IPS-20b (cell line): ENCODE results near the gene C5orf34.
A peak's percentile ranks its signal among the peaks of the same experiment; 100 is the strongest.
"Not testable (repeated sequence)": the region's sequence is repeated elsewhere in the genome, so short reads cannot be mapped to it uniquely, and the experiment has no call there.

Source experiments
- H3K27ac ChIP-seq: one replicate; pipeline ENCODE4 v1.5.1; 2013; ENCODE audit warnings: low read length
- H3K27me3 ChIP-seq: 2 replicates; pipeline ENCODE4 v1.6.1; 2013; ENCODE audit warnings: mild to moderate bottlenecking, low read length, inconsistent platforms; ENCODE audit not compliant: insufficient read depth
- H3K36me3 ChIP-seq: 2 replicates; pipeline ENCODE4 v1.6.1; 2013; ENCODE audit warnings: low read depth, mild to moderate bottlenecking, inconsistent platforms, low read length, moderate library complexity; ENCODE audit not compliant: insufficient read depth
- H3K4me1 ChIP-seq: 2 replicates; pipeline ENCODE4 v1.6.1; 2013; ENCODE audit warnings: mild to moderate bottlenecking, control low read depth, inconsistent platforms, low read length, moderate library complexity; ENCODE audit not compliant: insufficient read depth
- H3K4me3 ChIP-seq: 2 replicates; pipeline ENCODE4 v1.5.1; 2013; ENCODE audit warnings: mild to moderate bottlenecking, low read length, inconsistent platforms
- H3K9ac ChIP-seq: 2 replicates; pipeline ENCODE4 v1.6.1; 2013; ENCODE audit warnings: low read depth, mild to moderate bottlenecking, inconsistent platforms, low read length, moderate library complexity
- H3K9me3 ChIP-seq: 2 replicates; pipeline ENCODE4 v1.6.1; 2013; ENCODE audit warnings: mild to moderate bottlenecking, low read depth, low read length, inconsistent platforms; ENCODE audit not compliant: insufficient read depth

The C5orf34 gene, protein sequence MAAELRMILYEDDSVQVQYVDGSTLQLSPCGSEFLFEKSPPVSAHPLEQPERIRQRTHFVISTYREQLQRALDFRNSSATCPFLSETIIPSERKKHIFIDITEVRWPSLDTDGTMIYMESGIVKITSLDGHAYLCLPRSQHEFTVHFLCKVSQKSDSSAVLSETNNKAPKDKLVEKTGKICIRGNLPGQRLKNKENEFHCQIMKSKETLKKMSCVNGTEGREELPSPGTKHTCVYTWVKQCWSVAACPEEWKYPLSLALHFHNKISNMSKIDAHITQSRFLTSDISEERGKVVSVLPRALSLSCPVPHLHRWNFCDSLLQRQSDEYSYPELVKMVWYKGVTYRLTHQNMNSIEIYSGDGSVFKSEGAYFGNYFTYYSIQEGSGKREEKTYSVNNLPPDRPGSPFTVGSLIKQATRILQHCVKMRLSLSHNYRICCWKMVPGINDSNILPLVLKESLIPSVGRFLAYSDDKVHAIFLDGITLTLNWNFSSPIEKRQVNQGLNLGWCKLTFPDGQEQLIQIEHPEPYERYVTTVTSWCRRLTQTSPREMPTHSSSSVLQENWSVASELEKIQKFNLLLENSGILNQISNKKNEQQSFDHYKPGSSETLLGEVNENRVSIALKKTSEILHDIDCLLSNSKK

DNA sequence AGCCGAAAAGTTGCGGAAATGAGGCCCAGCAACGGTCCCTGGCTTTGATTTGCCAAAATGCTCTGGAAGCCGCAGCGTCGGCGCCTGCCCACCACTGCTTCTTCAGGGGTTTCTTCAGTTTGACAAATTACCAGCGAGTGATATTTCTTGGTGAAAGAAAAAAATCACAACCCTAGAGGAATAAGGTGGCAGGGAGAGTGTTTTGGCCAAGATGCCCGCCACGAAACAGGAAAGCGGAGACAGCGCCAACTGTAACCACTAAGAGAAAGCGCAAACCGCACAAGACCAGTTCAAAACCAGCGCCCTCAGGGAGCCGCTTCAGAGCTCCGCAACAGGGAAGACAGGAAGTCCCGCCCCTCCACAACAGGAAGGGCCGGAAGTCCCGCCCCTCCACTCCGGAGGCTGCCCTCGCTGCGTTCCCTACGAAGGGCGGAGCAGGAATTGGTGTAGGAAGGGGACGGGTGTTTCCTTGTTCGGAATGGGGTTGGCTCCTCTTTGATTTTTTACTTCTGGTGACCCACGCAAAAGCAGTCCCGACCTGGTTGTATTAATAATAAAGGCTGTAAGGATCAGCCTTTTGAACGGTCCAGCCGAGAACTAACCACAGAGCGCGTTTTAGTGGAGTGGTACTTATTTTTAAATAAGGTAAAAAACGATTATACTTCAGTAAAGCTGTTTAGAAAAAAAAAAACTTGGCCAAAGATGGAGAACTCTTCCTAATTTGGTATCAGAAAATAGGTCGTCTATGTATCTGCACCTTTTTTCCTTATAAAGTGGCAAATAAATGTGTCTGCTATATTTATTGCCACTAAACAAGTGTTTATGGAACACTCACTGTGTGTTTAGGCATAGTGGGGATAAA is at the start of gene C5orf34:
Gene C5orf34, minus strand, starts transcription at position 333 of the 862 bp plus-strand sequence. CDS start 5,809 bp downstream, outside the sequence.
- no peaks in the 10 kb centered on the region for H3K36me3 ChIP-seq
- H3K4me3 ChIP-seq: peak within 1 kb of the TSS; percentile 95
- peaks cover 9% of the 10 kb centered on the region; the same call in 1 of the 2 replicates for H3K4me1 ChIP-seq
- no peaks in the 10 kb centered on the region for H3K27me3 ChIP-seq
- peak within 1 kb of the TSS; percentile 91 for H3K27ac ChIP-seq
- no peaks in the 10 kb centered on the region for H3K9me3 ChIP-seq
- H3K9ac ChIP-seq: peak within 1 kb of the TSS; percentile 97

DNA sequence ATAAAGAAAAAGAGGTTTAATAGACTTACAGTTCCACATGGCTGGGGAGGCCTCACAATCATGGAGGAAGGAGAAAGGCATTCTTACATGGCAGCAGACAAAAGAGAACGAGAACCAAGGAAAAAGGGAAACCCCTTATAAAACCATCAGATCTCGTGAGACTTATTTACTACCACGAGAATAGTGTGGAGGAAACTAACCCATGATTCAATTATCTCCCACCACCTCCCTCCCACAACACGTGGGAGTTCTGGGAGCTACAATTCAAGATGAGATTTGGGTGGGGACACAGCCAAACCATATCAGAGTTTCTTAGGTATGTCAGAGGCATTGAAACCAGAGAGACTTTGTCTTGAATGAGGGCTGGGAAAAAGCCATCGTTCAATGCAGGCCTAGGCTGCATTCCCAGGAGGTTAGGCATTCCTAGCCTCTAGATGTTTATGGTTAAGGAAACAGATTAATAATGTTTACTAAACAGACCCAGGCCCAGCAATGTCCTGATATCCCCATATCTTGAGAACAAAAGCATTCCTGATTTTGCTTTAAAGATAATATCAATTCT is 49.4 kb upstream of the C5orf34 start:
- H3K4me3 ChIP-seq: no peak overlapping the region
- no peaks in the 10 kb centered on the region for H3K4me1 ChIP-seq
- no peaks in the 10 kb centered on the region for H3K36me3 ChIP-seq
- H3K27me3 ChIP-seq: no peaks in the 10 kb centered on the region
- no peak overlapping the region for H3K27ac ChIP-seq
- H3K9me3 ChIP-seq: no peaks in the 10 kb centered on the region
- H3K9ac ChIP-seq: no peak overlapping the region

DNA sequence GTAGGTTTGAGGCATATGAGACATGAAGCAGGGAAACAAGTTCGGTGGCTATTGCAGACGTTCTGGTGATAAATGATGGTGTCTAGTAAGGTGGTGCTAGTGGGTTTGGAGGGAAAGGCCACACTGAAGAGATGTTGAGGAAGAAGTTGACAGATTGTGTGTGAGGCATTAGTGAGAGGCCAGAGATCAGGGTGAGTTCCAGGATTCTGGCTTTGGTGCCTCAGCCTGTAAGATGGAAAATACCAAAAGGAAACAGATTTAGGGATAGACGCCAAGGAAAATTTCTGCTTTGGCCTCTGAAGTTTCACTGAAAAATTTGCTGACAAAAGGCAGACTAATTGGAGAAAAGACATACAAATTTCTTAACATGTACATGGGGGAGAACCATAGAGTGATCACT is 48.4 kb upstream of the C5orf34 start:
- Histone ChIP-seq H3K36me3 (no peaks in the 10 kb centered on the region), H3K27ac (no peak overlapping the region), H3K4me3 (no peak overlapping the region), H3K9ac (no peak overlapping the region), H3K9me3 (no peaks in the 10 kb centered on the region), H3K4me1 (no peaks in the 10 kb centered on the region), H3K27me3 (no peaks in the 10 kb centered on the region)

DNA sequence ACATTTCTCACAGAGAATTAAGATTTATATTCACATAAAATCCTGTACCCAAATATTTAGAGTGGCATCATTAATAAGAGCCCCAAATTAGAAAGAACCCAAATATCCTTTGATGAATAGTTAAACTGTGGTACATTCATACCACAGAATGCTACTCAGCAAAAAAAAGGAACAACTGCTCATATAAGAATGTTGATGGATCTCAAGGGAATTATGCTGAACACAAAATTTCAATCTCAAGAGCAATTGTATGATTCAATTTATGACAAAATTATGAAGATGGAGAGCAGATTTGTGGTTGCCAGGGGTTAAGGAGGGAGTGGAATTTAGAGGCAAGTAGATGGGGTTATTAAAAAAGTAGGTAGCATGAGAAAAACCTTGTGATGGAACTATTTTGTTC is 46.4 kb upstream of the C5orf34 start:
- H3K27ac ChIP-seq: no peak overlapping the region
- H3K4me3 ChIP-seq: no peak overlapping the region
- no peak overlapping the region for H3K9ac ChIP-seq
- H3K36me3 ChIP-seq: no peaks in the 10 kb centered on the region
- no peaks in the 10 kb centered on the region for H3K27me3 ChIP-seq
- no peaks in the 10 kb centered on the region for H3K4me1 ChIP-seq
- H3K9me3 ChIP-seq: no peaks in the 10 kb centered on the region

DNA sequence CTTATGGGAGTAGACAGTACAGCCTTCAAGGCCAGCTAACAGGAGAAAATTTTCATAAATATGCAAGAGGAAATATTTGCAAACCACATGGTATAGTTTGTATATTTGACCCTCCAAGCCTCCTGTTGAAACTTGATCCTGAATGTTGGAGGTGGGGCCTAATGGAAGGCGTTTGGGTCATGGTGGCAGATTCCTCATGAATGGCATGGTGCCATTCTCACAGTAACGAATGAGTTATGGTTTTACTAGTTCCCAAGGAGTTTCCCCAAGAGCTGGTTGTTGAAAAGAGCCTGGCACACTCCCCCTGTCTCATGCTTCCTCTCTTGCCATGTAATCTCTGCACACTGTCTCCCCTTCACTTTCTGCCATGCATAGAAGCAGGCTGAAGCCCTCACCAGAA is 45.2 kb upstream of the C5orf34 start:
- H3K9ac ChIP-seq: no peak overlapping the region
- H3K4me3 ChIP-seq: no peak overlapping the region
- no peaks in the 10 kb centered on the region for H3K27me3 ChIP-seq
- H3K36me3 ChIP-seq: peaks cover 9% of the 10 kb centered on the region; the same call in 1 of the 2 replicates
- H3K9me3 ChIP-seq: no peaks in the 10 kb centered on the region
- H3K4me1 ChIP-seq: peaks cover under 1% of the 10 kb centered on the region; the same call in 1 of the 2 replicates
- H3K27ac ChIP-seq: no peak overlapping the region

DNA sequence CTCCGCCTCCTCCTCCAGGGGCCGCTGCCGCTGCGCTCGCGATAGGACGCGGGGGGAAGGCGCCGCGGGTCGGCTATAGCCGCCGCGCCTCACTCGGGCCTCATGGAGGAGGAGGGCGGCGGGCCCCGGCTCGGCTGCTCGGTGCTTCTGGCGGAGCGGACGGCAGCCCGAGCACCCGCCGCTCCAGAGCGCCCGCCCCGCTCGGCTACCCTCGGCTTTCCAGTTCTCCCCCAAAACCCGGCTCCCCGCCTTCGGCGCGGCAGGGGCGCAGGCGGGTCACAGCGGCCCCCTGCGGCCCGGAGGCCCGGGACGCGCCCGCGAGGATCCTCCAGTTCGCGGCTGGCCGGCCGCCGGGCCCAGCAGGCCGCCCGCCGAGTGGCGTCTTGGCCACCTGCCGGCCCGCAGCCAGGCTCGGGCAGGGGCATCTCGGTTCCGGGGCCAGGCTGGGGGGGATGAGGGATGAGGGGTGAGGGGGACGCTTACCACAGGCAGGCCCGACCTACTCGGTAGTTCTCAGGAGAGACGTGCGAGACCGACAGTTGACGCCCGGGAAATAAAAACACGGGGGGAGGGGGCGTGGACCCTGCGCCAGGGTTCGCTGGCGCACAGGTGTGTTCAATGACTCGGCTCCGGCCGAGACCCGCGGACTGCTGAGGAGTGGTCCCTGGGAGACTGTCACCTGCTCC is 42.1 kb upstream of the C5orf34 start, which contains the start of gene PAIP1:
Gene PAIP1, minus strand, starts transcription at position 221 of the 686 bp plus-strand sequence. CDS start 231 bp downstream, outside the sequence.
- Histone ChIP-seq H3K4me1 (peaks cover 10% of the 10 kb centered on the region; the same call in 1 of the 2 replicates), H3K4me3 (peak within 1 kb of the TSS; percentile 100), H3K9ac (peak within 1 kb of the TSS; percentile 100), H3K9me3 (no peaks in the 10 kb centered on the region), H3K36me3 (peaks cover 40% of the 10 kb centered on the region), H3K27ac (peak within 1 kb of the TSS; percentile 87), H3K27me3 (no peaks in the 10 kb centered on the region)

DNA sequence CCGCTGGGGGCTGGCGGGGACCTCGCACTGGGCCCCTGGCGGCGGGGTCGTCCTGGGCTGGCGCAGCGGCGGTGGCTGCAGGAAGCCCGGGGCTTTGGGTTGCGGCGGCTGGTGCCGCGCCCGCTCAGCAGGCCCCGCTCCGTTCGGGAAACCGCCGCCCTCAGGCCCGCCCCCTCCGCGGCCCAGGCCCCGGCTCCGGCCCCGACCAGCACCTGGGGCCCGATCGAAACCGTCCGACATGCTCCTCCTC is 41.6 kb upstream of the C5orf34 start:
- peak overlapping the region; percentile 100; the same call in 1 of the 2 replicates for H3K4me3 ChIP-seq

DNA sequence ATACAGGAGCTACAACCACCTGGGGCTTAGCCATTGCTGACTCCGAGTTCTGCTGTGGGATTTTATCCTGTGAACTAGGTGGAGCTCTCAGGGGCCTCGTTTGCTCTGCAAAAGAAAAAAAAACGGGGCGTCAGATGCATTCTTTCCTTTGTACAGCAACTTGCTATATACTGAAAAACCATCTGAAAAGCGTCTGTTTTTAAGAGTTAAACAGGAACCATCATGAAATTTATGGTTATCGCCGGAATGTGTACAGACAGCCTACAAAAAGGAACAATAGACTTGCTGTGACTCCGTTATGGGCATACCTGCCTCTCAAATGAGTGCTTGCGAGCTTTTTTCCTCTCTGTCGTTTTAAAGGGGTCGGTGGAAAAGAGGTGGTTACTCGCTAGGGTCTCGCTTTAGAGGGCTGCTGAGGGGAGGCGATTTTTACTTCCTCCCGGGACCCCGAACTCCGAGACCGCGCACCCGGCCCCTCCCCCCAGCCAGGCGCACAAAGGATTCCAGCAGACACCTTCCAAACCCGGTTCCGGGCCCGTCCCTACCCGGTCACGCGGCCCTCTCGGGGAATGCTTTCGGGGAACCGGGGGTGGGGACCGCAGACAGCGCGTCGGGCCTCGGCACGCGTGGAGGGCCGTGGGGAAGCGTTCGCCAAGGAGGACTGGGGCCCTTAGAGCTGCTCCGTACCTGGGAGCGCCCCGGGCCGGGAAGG is 41.1 kb upstream of the C5orf34 start:
- peak overlapping the region; percentile 100 for H3K9ac ChIP-seq
- no peaks in the 10 kb centered on the region for H3K9me3 ChIP-seq
- H3K4me1 ChIP-seq: peaks cover 10% of the 10 kb centered on the region; the same call in 1 of the 2 replicates
- no peaks in the 10 kb centered on the region for H3K27me3 ChIP-seq
- peaks cover 50% of the 10 kb centered on the region for H3K36me3 ChIP-seq
- H3K27ac ChIP-seq: peak overlapping the region; percentile 87
- H3K4me3 ChIP-seq: peak overlapping the region; percentile 100

More for the DNA sequence above, 41.6 kb upstream of the C5orf34 start:
- Histone ChIP-seq H3K9ac (peak overlapping the region; percentile 100), H3K36me3 (peaks cover 45% of the 10 kb centered on the region), H3K27ac (peak overlapping the region; percentile 87)
- H3K27me3 ChIP-seq, H3K4me1 ChIP-seq, H3K9me3 ChIP-seq: not testable (repeated sequence)

DNA sequence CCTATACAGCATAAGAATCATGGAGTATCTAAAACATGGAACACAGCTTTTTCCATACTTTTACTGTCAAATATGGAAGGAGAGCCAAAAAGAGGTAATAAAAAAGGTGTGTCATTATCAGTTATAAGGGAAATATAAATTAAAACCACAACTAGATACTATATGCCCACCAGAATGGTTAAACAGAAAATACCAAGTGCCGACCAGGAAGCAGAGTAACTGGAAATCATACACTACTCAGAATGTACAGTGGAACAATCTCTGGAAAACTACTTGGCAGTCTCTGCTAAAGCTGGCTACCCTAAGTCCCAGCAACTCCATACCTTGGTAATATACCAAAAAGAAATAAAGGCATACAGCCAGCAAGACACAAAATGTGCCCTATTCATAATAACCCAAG is 39.5 kb upstream of the C5orf34 start:
- H3K4me3 ChIP-seq: peak overlapping the region; percentile 100
- H3K4me1 ChIP-seq: peaks cover 10% of the 10 kb centered on the region; the same call in 1 of the 2 replicates
- peak overlapping the region; percentile 11; the same call in 1 of the 2 replicates for H3K9ac ChIP-seq
- H3K36me3 ChIP-seq: peaks cover 64% of the 10 kb centered on the region
- H3K27me3 ChIP-seq: no peaks in the 10 kb centered on the region
- no peak overlapping the region for H3K27ac ChIP-seq
- no peaks in the 10 kb centered on the region for H3K9me3 ChIP-seq

DNA sequence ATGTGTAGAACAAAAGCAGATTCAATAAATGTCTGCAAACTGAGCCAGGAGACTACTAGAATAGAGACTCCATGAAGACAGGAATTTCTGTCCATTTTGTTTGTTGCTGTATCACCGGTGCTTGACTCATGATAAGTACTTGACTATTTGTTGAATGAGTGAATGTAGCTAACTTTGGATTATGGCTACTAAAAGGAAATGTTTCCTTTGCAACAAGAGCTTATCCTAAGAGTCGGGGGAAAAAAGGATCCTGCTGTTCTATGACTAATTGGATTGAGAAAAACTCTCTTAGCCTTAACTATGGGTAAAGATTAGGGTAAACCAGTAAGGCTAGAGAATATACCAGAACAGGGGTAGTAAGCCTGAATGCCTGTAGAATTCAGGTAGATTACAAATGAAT is 38.4 kb upstream of the C5orf34 start:
- Histone ChIP-seq H3K9me3 (no peaks in the 10 kb centered on the region), H3K27me3 (no peaks in the 10 kb centered on the region), H3K4me3 (peak overlapping the region; percentile 100; the same call in 1 of the 2 replicates), H3K9ac (no peak overlapping the region), H3K4me1 (peaks cover 10% of the 10 kb centered on the region; the same call in 1 of the 2 replicates), H3K27ac (no peak overlapping the region), H3K36me3 (peaks cover 73% of the 10 kb centered on the region)
